Epithelial cell of esophagus (primary cell): Measurements from ENCODE around the gene SLC48A1.

Experiments used
- DNase-seq: peaks from one replicate; pipeline ENCODE4 v3.0.0; 2010; ENCODE audit warnings: low read depth
- H3K4me3 ChIP-seq: 2 replicates; pipeline ENCODE4 v1.5.1; 2011; ENCODE audit warnings: mild to moderate bottlenecking, low read length, control low read depth
- TF ChIP-seq, protein P1 (sequence below): IDR thresholded peaks from 2 replicates; pipeline ENCODE4 v1.5.1; 2011; ENCODE audit warnings: low read depth, mild to moderate bottlenecking, low read length, control low read depth, inconsistent platforms; ENCODE audit not compliant: insufficient read depth; ENCODE audit errors: missing control alignments

Gene SLC48A1

DNA sequence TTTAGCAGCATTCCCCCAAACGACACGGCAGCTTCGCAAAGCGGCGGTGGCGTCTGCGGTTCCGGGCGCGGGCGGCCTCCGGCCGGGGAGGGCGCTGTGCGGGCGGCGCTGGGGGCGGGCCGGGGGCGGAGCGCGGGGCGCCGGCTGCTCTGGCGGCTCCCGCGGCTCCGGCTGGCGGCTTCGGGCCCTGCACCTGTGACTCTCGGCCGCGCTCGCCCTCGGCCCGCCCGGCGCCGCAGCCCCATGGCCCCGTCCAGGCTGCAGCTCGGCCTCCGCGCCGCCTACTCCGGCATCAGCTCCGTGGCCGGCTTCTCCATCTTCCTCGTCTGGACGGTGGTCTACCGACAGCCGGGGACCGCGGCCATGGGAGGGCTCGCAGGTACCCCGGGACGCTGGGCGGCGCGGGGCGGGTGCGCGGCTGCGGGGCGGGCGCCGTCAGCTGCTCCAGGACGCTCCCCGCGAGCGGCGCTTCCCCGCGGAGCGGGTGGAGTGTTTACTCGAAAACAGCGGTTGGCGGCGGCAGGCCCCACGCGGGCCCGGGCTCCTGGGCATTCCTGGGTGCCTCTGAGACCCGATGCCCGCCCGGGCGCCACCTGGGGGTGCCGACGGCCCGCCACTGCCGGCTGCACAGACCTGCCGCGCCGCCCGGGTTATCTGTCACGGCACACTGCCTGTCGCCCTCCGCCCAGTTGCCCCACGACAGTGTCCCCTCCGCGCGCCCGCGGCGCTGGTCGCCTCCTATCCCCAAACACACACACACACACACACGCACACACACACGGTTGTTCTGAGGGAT lies at the start of gene SLC48A1:
Gene SLC48A1 (plus strand): TSS at position 177 of the 796 bp plus-strand sequence. CDS start 67 bp downstream, at position 244.
- H3K4me3 ChIP-seq = peak within 1 kb of the TSS; percentile 68
- TF ChIP-seq, protein P1, sequence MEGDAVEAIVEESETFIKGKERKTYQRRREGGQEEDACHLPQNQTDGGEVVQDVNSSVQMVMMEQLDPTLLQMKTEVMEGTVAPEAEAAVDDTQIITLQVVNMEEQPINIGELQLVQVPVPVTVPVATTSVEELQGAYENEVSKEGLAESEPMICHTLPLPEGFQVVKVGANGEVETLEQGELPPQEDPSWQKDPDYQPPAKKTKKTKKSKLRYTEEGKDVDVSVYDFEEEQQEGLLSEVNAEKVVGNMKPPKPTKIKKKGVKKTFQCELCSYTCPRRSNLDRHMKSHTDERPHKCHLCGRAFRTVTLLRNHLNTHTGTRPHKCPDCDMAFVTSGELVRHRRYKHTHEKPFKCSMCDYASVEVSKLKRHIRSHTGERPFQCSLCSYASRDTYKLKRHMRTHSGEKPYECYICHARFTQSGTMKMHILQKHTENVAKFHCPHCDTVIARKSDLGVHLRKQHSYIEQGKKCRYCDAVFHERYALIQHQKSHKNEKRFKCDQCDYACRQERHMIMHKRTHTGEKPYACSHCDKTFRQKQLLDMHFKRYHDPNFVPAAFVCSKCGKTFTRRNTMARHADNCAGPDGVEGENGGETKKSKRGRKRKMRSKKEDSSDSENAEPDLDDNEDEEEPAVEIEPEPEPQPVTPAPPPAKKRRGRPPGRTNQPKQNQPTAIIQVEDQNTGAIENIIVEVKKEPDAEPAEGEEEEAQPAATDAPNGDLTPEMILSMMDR = peak; percentile 26
- DNase-seq = peak; percentile 75

DNA sequence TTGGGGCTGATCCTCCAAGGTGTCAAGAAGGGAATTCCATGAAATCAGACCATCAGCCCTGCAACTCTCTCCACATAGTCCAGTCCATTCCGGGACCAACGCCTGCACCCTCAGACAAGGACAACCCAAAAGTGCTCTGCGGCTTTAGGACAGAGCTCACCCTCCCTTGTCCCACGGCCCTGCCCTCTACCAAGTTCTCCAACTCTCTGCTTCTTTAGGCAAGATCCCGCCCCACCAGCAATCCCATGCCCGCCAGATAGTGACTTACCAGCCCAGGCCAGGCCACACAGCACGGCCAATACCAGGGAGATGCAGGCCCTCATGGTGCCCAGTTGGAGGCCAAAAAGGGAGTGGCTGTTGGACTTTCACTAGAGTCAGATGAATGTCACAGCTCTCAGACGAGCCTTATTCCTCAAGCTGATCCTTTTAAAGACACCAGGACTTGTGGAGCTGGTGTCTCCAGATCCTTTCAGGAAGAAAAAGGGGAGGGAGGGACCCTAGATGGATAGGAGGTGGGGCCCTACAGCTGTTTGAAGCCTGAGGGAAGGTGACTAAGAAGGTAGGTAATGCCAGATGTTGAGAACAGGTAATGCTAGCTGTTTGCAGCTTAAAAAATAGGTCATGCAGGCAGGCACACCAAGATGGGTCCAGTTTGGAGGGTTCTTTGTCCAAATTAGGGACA lies 47.8 kb upstream of the SLC48A1 start, which contains the start of gene ENDOU:
Gene ENDOU (minus strand): TSS at position 400 of the 682 bp plus-strand sequence. CDS start 77 bp downstream, at position 323.
- DNase-seq = peak; percentile 73
- TF ChIP-seq, protein P1 = no peak
- no peak within 1 kb of the TSS for H3K4me3 ChIP-seq

DNA sequence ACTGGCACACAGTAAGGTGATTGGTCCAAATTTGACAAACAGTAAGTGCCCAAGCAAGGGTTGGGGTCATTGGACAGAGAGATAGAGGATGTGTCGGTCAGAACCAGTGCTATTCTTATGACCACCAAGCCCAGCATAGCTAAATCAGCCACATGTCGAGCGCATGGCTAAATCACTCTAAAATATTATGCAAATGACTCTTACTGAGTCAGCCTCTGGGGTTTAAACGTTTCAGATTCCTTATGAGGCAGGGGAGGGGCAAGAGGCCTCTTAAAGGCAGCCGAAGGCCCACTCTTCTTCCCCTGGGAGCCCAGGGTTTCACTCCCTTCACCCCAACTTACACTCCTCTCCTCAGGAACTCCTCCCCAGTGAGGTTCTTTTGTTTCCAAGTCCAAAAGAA lies 47.1 kb upstream of the SLC48A1 start:
- TF ChIP-seq, protein P1 = no peak
- peak; percentile 61 for DNase-seq
- no peak overlapping the region for H3K4me3 ChIP-seq

DNA sequence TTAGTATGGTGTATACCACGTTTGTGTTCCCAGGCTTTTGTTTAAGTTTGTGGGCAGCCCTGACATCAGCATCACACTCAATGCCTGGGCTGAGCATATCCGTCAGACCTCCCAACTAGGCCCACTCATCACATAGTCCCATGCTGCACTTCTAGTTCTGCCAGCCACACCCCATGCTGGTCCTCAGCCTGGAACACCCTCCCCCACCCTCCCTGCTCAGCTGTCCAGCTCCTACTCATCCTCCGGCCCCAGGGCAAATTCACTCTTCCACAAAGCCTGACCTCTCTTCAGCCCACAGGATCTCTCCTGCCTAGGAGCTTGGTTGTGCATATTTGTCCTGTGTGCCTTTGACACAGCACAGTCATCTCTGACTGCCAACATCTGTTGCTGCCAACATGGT lies 43.8 kb upstream of the SLC48A1 start:
- DNase-seq = peak; percentile 43
- no peak overlapping the region for H3K4me3 ChIP-seq
- TF ChIP-seq, protein P1 = no peak

DNA sequence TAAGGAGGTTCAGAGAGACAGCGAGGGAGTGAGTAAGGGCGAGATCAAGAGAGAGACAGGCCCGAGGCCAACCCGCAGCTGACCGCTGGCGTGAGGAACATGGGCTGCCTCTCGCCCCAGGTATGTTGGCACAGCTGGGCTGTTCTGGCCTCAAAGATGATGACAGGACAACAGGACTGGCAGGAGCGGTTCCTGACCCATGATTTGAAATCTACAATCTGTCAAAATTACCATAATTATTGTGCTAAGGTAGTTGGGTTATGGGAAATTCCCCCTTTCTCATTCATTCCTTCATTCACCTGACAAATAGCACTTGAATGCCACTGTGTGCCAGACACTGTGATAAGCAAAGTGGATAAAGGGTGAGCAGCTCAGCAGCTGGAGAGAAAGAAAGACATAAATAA lies 42.7 kb upstream of the SLC48A1 start:
- no peak for DNase-seq
- TF ChIP-seq, protein P1 = no peak

DNA sequence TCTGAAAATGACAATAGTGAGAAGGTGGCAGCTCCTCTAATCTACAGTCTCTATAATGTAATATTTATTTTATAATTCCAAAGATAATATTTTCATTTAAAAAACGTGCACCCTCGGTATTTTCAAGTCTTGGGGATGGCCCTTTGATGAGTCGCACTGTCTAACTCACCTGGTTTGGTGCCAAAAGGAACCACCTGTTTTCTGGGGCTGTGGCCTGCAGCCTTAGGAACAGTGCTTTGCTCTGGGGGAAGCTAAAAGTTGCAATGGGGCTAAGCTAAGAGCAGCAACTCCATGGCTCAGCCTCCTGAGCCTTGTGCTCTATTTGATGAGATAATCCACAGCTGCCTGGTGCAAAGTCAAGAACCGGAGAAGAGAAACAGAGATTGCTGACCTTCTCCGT lies 41.3 kb upstream of the SLC48A1 start:
- TF ChIP-seq, protein P1 = no peak
- no peak overlapping the region for H3K4me3 ChIP-seq
- no peak for DNase-seq

More for the DNA sequence above, 42.7 kb upstream of the SLC48A1 start:
- H3K4me3 ChIP-seq = no peak overlapping the region

DNA sequence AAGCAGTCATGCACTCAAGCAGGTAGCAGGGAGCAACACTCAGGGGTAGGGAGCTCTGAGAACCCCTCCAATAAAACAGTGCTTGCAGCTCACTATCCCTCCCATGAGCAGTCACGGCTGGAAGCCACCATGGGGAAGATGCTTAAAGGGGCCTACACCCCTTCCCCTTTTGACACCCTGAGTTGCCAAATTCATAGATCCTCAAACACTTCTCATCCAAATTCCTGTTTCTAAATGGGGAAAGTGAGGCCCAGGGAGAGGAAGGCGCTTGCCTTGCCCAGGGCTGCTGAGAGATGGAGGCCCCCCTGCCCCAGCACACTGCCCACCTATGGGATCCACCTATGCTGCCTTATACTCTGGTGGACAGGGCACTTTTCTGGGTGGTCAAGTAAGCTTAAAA lies 40.5 kb upstream of the SLC48A1 start:
- TF ChIP-seq, protein P1 = no peak
- no peak overlapping the region for H3K4me3 ChIP-seq
- DNase-seq = no peak
